Bronchial epithelial cell (primary cell): ENCODE measurements around the gene RFX5. TPM values are rescaled to one million over a fixed set of nuclear protein-coding genes. Genes with fewer than 3 reads are reported as not detected.

Source experiments
- DNase-seq: peaks from one replicate; pipeline ENCODE4 v3.0.0-alpha.2; 2010; ENCODE audit warnings: low read depth
- FAIRE-seq: peaks from 2 replicates; lab custom pipeline; 2011; peaks lifted over from hg19 to GRCh38; lab: Jason Lieb, UNC
- H3K27me3 ChIP-seq: 2 replicates; pipeline ENCODE4 v1.5.1; 2011; ENCODE audit warnings: low read length; ENCODE audit not compliant: control insufficient read depth, insufficient read depth
- H3K36me3 ChIP-seq: 2 replicates; pipeline ENCODE4 v1.5.1; 2011; ENCODE audit warnings: low read length; ENCODE audit not compliant: control insufficient read depth, insufficient read depth
- H3K4me3 ChIP-seq: 2 replicates; pipeline ENCODE4 v1.5.1; 2011; ENCODE audit warnings: mild to moderate bottlenecking, low read depth, low read length, control low read depth
- total RNA-seq: library from RNA; depleted of rRNA; stranded (reverse); fragments of >200 nt; gene quantifications from 2 replicates; pipeline ENCODE4 v1.2.1, GENCODE V29; 2014
- TF ChIP-seq, protein P1 (sequence below): IDR thresholded peaks from 2 replicates; pipeline ENCODE4 v1.5.1; 2011; ENCODE audit warnings: mild to moderate bottlenecking, moderate library complexity, low read length, control low read depth, inconsistent platforms; ENCODE audit not compliant: insufficient read depth, severe bottlenecking

Gene RFX5
- total RNA-seq, 1 donor from 2014 or later, result 16.6 TPM

DNA sequence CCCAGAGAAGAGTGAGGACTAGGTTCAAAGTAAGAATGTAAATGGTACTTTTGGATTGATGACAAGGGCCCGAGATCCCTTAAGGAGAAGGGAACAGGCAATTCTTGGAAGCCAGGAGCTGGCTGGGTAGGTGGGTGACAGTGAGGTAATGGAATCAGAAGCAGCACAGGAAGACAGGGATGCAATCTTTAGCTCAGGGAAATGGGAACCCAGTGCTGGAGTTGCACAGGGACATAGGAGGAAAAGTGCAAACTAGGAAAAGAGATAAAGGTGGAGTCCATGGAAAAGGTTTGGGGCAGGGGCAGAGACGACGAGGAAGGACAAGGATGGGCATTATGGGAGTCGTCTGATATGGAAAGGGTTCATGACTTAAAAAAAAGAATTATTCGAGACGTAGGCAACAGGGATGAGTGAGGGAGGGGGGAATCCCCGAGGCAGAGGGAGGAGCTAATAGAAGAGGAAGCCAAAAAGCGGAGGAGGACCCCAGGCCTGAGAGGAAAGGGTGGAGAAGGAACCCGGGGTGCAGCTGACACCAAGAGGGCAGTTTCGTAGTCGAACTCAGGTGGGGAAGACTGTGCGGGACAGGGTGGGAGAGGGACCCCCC is 20.3 kb downstream of the RFX5 start:
- H3K36me3 ChIP-seq, result peaks cover 11% of the 10 kb centered on the region
- H3K4me3 ChIP-seq, result peak overlapping the region; percentile 83
- H3K27me3 ChIP-seq, result no peaks in the 10 kb centered on the region
- DNase-seq (peak; percentile 51), FAIRE-seq (no peak)
- TF ChIP-seq, protein P1, sequence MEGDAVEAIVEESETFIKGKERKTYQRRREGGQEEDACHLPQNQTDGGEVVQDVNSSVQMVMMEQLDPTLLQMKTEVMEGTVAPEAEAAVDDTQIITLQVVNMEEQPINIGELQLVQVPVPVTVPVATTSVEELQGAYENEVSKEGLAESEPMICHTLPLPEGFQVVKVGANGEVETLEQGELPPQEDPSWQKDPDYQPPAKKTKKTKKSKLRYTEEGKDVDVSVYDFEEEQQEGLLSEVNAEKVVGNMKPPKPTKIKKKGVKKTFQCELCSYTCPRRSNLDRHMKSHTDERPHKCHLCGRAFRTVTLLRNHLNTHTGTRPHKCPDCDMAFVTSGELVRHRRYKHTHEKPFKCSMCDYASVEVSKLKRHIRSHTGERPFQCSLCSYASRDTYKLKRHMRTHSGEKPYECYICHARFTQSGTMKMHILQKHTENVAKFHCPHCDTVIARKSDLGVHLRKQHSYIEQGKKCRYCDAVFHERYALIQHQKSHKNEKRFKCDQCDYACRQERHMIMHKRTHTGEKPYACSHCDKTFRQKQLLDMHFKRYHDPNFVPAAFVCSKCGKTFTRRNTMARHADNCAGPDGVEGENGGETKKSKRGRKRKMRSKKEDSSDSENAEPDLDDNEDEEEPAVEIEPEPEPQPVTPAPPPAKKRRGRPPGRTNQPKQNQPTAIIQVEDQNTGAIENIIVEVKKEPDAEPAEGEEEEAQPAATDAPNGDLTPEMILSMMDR, result no peak

DNA sequence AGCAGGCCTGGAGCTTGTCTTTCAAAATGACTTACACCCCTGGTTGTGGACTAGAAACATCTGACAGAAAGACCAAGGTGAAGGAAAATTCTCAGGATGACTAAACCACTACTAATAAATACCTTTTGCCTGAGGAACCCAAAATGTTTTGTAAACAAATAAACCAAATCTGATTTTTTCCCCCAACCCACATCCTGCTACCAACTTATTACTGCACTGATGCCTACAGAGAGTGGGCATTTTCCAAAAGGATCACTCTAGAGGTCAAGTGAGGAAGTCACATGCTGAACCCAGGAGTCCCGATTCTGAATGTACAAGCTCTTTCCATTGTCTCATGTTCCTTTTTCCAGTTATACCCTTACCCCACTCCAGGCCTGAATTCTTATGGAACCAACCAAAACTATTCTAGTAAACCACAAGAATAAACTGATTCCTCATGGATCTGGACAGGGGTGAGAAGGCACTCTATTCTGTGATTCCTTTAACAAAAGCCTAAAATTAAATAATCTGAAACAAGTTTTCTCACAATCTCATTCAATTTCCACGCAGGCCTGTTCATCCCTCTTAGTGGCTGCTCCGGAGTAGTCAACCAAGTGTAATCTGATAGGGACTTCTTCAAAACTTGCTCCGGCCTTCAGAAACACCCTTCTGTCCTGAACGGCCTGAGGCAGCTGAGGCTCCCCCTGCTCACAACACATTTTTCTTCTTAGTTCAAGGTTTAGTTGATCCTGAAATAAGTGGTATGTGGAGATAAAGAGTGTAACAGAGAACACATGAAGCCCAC is 21.2 kb downstream of the RFX5 start:
- H3K36me3 ChIP-seq, result peaks cover 11% of the 10 kb centered on the region
- no peak for FAIRE-seq
- peak; percentile 49 for DNase-seq
- TF ChIP-seq, protein P1, result no peak
- H3K27me3 ChIP-seq, result no peaks in the 10 kb centered on the region
- no peak overlapping the region for H3K4me3 ChIP-seq

DNA sequence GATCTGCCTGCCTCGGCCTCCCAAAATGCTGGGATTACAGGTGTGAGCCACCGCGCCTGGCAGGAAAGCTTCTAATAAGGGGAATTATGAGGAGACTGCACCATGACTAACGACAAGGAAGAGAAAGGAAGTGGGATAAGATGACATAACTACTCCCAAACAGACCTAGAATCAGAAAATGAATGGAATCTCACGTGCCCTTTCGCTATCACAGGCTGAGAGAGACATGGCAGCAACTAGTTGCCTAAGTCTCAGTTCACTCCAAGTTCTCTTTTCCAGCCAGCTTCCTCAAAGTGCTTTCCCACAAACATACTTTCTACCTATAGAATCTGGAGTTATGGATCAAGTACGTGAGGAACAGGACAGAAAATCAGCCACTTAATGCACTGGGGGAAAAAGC is 21.8 kb downstream of the RFX5 start:
- Histone ChIP-seq H3K36me3 (peaks cover 12% of the 10 kb centered on the region), H3K4me3 (no peak overlapping the region), H3K27me3 (no peaks in the 10 kb centered on the region)
- FAIRE-seq (no peak), DNase-seq (no peak)
- TF ChIP-seq, protein P1, result no peak

DNA sequence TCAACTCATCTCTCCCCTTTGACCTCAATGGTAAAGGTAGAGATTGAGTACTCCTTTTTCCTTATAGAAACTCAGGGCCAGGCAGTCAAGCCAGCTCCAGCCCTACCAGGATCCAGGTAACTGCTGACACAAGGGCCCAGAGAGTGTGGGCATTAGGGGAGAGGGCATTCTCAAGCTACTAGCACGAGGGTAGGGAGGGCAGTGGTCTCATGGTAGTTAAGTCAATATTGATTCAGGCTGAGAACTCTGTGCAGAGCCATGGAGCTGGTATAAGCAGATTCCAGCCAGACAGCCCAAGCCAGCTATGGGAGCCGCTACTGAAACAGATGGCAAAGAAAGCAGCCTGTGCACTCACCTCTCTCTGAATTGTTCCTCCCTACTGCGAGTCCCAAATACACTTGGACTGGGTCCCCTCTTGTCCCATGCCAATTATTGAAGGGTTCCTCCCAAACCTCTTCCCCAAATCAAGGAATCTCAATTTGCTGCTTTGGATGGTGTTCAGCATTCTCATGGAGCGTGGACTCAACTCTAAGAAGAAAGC is 22.6 kb downstream of the RFX5 start:
- TF ChIP-seq, protein P1, result no peak
- no peak for DNase-seq
- peaks cover 12% of the 10 kb centered on the region for H3K36me3 ChIP-seq
- H3K4me3 ChIP-seq, result no peak overlapping the region
- FAIRE-seq, result no peak
- no peaks in the 10 kb centered on the region for H3K27me3 ChIP-seq

DNA sequence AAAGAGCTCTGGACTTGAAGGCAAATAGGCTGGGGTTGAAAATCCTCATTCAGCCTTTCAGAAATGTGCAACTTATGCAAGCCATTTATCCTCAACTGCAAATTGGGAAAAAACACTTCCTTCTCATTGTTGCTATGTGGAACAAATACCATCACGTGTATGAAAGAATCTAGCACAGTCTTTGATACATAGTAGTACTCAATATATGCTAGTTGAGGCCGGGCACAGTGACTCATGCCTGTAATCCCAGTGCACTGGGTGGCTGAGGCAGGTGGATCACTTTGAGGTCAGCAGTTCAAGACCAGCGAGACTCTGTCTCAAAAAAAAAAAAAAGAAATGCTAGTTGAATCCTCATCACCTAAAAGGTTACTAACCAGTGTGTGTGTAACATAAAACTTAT is 28.1 kb downstream of the RFX5 start:
- DNase-seq (no peak), FAIRE-seq (no peak)
- Histone ChIP-seq H3K4me3 (no peak overlapping the region), H3K27me3 (no peaks in the 10 kb centered on the region), H3K36me3 (peaks cover 10% of the 10 kb centered on the region)
- TF ChIP-seq, protein P1, result no peak
